Measurements from ENCODE around the gene COPA. TPM values are rescaled to one million over a fixed set of nuclear protein-coding genes. Genes with fewer than 3 reads are reported as not detected.
"Not testable (repeated sequence)": the region's sequence is repeated elsewhere in the genome, so short reads cannot be mapped to it uniquely, and the experiment has no call there.

COPA gene
- total RNA-seq, result 100 to 1,000 TPM; 221 to 231 TPM

- Mint-ChIP-seq H3K27me3 (no peaks in the 10 kb centered on the region), H3K36me3 (peaks cover 39% of the 10 kb centered on the region), H3K4me1 (ENCODE audit: low read depth in 2 of 2) (peaks cover 45 to 59% of the 10 kb centered on the region in 2 donors), H3K27ac (peak within 1 kb of the TSS; percentile 94 to 100), H3K4me3 (peak within 1 kb of the TSS; percentile 98), H3K9me3 (no peaks in the 10 kb centered on the region)
- ATAC-seq (peak; percentile 99 to 100), DNase-seq (ENCODE audit: low spot score) (peak; percentile 96)
Observed at GRCh38 chr1:160342953-160343869, at the start of gene COPA, which contains the start of gene NCSTN. Gene COPA (minus strand): TSS chr1:160343250. CDS start chr1:160343170, 80 bp downstream. Gene NCSTN (plus strand): TSS chr1:160343383. CDS start chr1:160343397, 14 bp downstream.

DNA sequence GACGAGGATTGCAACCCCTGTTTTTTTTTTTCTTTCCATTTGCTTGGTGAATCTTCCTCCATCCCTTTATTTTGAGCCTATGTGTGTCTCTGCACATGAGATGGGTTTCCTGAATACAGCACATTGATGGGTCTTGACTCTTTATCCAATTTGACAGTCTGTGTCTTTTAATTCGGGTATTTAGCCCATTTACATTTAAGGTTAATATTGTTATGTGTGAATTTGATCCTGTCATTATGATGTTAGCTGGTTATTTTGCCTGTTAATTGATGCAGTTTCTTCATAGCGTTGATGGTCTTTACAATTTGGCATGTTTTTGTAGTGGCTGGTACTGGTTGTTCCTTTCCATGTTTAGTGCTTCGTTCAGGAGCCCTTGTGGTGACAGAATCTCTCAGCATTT, 45.4 kb upstream of the COPA start:
- H3K27ac Mint-ChIP-seq; H3K4me3 Mint-ChIP-seq; H3K9me3 Mint-ChIP-seq; H3K4me1 Mint-ChIP-seq (ENCODE audit: low read depth in 2 of 2); DNase-seq (ENCODE audit: low spot score); ATAC-seq: not testable (repeated sequence)
- peaks cover 16 to 32% of the 10 kb centered on the region in 2 donors for H3K27me3 Mint-ChIP-seq
- H3K36me3 Mint-ChIP-seq, result peaks cover 10% of the 10 kb centered on the region

- not testable (repeated sequence) for DNase-seq (ENCODE audit: low spot score); H3K9me3 Mint-ChIP-seq; ATAC-seq; H3K4me3 Mint-ChIP-seq; H3K4me1 Mint-ChIP-seq (ENCODE audit: low read depth in 2 of 2); H3K27ac Mint-ChIP-seq
- peaks cover 10 to 25% of the 10 kb centered on the region in 2 donors for H3K27me3 Mint-ChIP-seq
- peaks cover 10% of the 10 kb centered on the region for H3K36me3 Mint-ChIP-seq
Observed at GRCh38 chr1:160384812-160385211, 41.8 kb upstream of the COPA start.

DNA sequence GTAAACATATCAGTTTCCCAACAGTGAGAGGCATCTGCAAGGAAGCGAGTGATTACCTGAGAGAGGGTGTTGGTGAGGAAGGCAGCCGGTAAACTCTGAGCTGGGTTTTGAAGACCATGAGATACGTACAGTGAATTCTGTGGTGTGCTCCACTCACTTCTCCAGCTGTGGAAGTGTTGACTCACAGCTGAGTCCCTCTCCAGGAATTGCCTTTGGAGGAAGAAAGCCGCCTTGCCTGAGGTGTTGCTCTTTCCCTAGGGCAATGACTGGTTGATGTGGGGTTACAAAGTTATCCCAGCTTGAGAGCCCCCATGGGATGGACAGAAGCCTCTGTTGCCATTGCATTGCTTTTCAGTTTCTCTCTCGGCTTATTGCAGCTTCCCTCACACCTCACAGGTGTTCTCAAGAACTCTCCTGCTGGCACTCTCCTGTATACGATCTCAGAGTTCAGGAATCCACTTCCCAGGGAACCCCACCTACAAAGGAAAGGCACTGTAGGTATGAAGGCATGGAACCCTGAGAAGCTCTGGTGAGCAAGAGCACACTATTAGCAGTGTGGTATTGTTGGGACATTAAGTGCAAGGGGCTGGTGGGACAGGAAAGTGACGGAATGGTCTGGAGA, 34.6 kb upstream of the COPA start:
- ATAC-seq, result no peak

GRCh38 chr1:160376525-160377131, 33.6 kb upstream of the COPA start:
- Mint-ChIP-seq H3K27me3 (no peaks in the 10 kb centered on the region), H3K36me3 (no peaks in the 10 kb centered on the region), H3K4me1 (ENCODE audit: low read depth in 2 of 2) (peaks cover 14 to 16% of the 10 kb centered on the region in 2 donors), H3K4me3 (peak overlapping the region; percentile 76), H3K9me3 (no peaks in the 10 kb centered on the region), H3K27ac (peak overlapping the region; percentile 15 to 64)
- ATAC-seq, result peak; percentile 61 to 68
- DNase-seq (ENCODE audit: low spot score), result no peak

More for the DNA sequence above, 34.6 kb upstream of the COPA start:
- Mint-ChIP-seq H3K4me1 (ENCODE audit: low read depth in 2 of 2) (peaks cover 14 to 16% of the 10 kb centered on the region in 2 donors), H3K27ac (no peak overlapping the region), H3K27me3 (no peaks in the 10 kb centered on the region), H3K4me3 (no peak overlapping the region), H3K36me3 (no peaks in the 10 kb centered on the region), H3K9me3 (no peaks in the 10 kb centered on the region)
- DNase-seq (ENCODE audit: low spot score), result no peak

DNA sequence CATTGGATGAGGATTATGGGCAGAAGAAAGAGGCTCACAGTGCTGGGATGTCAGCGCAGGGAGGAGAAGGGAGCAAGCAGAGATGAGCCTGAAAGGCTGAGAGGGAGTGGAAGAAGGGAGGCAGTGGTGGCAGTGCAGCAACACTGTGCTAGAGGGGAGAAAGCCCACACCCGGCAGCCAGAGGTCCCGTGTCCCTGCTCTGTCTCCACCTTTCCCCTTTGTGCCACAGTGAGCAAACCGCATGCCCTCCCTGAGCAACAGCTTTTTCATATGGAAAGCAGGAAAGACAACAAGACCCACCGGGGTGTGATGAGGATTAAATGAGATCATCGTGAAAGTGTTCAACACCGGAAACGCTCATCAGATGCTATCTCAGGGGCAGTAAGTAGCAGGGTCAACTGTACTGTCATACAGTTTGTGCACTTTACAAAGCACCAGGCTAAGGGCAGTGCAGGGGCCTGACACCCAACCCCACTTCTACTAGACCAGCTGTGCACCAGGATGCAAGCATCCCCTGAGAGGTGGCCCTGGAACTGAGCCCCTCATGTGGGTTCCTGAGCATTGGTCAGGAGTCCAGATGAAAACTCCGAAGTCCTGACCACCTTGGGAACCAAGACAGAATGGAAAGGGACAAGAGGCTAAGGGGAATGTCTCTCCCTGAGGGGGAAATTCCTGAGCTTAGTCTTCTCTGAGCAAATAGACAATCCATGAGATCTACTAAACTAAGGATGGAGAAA, 32.9 kb upstream of the COPA start:
- Mint-ChIP-seq H3K27ac (peak overlapping the region; percentile 15 to 64), H3K36me3 (no peaks in the 10 kb centered on the region), H3K4me3 (peak overlapping the region; percentile 76), H3K27me3 (no peaks in the 10 kb centered on the region), H3K9me3 (no peaks in the 10 kb centered on the region), H3K4me1 (ENCODE audit: low read depth in 2 of 2) (peaks cover 14 to 16% of the 10 kb centered on the region in 2 donors)
- ATAC-seq, result peak; percentile 75 to 86
- peak; percentile 64 for DNase-seq (ENCODE audit: low spot score)

DNA sequence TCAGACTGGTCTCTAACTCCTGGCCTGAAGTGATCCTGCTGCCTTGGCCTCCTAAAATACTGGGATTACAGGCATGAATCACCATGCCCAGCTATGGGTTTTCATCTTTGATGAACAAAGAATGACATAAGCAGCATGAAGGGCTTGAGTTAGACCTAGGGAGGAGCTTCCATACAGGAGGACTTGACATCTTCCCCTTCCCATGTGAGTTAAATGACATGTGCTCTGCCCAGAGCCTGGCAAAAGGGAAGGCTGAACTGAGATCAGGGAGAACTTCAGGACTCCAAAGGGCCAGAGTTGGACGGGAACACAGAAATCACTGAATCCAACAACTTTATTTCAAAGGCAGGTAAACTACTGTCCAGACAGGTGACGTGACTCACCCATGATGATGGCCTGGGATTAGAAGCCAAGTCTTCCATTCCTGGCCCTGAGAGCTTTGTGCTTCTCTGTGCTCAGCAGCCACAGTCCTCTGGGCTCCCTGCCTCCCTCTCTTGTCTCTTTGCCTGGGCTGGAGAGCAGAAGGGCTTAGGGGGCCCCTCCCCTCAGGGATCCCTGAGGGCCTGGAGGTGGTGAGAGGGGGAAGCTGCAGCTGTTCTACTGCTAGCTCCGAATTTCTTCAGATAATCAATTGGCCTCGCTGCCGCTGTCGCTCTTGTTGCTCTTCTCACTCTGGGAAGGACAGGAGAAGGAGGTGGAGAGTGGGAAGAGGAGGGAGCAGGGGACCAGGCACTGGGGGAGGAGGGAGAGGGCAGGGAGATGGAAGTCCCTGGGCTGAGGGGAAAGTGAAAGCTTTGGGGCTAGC, 31.5 kb upstream of the COPA start:
- H3K4me1 Mint-ChIP-seq (ENCODE audit: low read depth in 2 of 2), result peaks cover 14 to 16% of the 10 kb centered on the region in 2 donors
- H3K9me3 Mint-ChIP-seq, result no peaks in the 10 kb centered on the region
- H3K36me3 Mint-ChIP-seq, result no peaks in the 10 kb centered on the region
- ATAC-seq (no peak), DNase-seq (ENCODE audit: low spot score) (no peak)
- H3K27me3 Mint-ChIP-seq, result no peaks in the 10 kb centered on the region
- no peak overlapping the region for H3K4me3 Mint-ChIP-seq
- peak overlapping the region in 1 of 2 donors; percentile 50 for H3K27ac Mint-ChIP-seq

DNA sequence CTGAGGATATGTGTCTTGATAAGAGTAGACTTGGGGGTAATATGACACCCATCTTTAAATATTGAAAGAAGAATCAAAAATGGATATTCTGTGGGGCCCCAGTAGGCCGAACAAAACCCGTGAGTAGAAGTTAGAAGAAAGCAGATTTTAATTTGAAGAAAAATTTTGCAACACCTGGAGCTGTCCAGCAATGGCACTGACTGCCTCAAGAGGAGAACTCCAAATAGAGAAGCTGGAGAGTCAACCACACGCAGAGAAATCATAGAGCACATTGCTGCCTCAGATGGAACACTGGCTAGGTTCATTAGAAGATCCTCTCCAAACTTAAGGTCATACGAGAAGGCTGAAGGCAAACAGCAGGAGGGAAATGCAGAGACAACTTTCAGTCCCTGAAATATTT, 30.6 kb upstream of the COPA start:
- H3K4me1 Mint-ChIP-seq (ENCODE audit: low read depth in 2 of 2), result peaks cover 14 to 16% of the 10 kb centered on the region in 2 donors
- no peak for ATAC-seq
- no peaks in the 10 kb centered on the region for H3K36me3 Mint-ChIP-seq
- no peak overlapping the region for H3K27ac Mint-ChIP-seq
- no peaks in the 10 kb centered on the region for H3K9me3 Mint-ChIP-seq
- no peak overlapping the region for H3K4me3 Mint-ChIP-seq
- no peak for DNase-seq (ENCODE audit: low spot score)
- no peaks in the 10 kb centered on the region for H3K27me3 Mint-ChIP-seq

- no peaks in the 10 kb centered on the region for H3K27me3 Mint-ChIP-seq
- DNase-seq (ENCODE audit: low spot score) (no peak), ATAC-seq (no peak)
- H3K36me3 Mint-ChIP-seq, result no peaks in the 10 kb centered on the region
- H3K4me1 Mint-ChIP-seq (ENCODE audit: low read depth in 2 of 2), result peaks cover 14 to 15% of the 10 kb centered on the region in 2 donors
- no peak overlapping the region for H3K27ac Mint-ChIP-seq
- H3K9me3 Mint-ChIP-seq, result no peaks in the 10 kb centered on the region
- no peak overlapping the region for H3K4me3 Mint-ChIP-seq
Observed at GRCh38 chr1:160371756-160372155, 28.7 kb upstream of the COPA start.

DNA sequence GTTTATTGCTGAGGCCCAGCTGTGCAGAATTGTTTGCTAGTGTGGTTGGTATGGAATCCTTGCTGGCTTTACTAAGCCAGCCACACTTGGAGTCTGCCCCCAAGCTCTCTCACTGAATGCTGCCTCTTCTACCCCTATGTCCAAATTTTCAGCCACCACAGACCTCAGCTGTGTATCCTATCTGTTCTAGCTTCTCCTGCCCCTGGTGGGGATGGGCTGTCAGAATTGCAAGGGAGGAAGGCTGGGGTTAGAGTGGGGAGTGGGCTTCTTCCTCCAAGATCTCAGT, 28.2 kb upstream of the COPA start:
- Mint-ChIP-seq H3K36me3 (no peaks in the 10 kb centered on the region), H3K27me3 (no peaks in the 10 kb centered on the region), H3K9me3 (no peaks in the 10 kb centered on the region), H3K27ac (no peak overlapping the region), H3K4me3 (no peak overlapping the region), H3K4me1 (ENCODE audit: low read depth in 2 of 2) (peaks cover 10% of the 10 kb centered on the region in 2 donors)
- no peak for DNase-seq (ENCODE audit: low spot score)
- no peak for ATAC-seq

DNA sequence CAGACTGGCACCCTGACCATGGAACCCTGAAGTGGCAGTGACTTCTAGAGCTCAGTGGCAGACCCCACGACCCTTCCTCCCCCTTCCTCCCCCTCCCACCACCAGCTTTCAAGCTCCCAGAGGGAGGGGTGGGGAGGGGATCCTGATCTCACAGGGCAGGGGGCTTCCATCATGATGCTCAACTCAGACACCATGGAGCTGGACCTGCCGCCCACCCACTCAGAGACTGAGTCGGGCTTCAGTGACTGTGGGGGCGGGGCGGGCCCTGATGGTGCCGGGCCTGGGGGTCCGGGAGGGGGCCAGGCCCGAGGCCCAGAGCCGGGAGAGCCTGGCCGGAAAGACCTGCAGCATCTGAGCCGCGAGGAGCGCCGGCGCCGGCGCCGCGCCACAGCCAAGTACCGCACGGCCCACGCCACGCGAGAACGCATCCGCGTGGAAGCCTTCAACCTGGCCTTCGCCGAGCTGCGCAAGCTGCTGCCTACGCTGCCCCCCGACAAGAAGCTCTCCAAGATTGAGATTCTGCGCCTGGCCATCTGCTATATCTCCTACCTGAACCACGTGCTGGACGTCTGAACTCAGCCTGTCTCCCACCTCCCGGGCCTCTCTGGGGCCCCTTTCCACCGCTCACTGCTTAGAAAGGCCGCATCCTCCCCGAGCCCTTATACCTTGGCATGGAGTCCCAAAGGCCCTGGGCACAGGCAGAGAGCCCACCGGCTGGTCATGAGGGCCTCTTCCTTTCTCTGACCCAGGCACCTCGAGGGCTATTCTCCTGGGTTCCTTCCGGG, 27.7 kb upstream of the COPA start:
- Mint-ChIP-seq H3K4me3 (no peak overlapping the region), H3K27me3 (no peaks in the 10 kb centered on the region), H3K4me1 (ENCODE audit: low read depth in 2 of 2) (peaks cover 5% of the 10 kb centered on the region in 2 donors), H3K27ac (no peak overlapping the region), H3K9me3 (no peaks in the 10 kb centered on the region), H3K36me3 (no peaks in the 10 kb centered on the region)
- no peak for DNase-seq (ENCODE audit: low spot score)
- no peak for ATAC-seq

DNA sequence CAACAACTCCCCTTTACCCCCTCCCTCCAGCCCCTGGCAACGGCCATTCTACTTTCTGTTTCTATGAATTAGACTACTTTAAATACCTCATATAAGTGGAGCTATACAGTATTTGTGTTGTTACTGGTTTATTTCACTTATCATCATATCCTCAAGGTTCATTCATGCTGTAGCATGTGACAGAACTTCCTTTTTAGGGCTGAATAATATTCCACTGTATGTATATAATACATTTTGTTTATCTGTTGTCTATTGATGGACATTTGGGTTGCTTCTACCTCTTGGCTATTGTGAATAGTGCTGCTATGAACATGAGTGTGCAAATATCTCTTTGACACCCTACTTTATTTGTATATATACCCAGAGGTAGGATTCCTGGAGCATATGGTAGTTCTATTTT, 26.0 kb upstream of the COPA start:
- no peak for ATAC-seq
- no peak overlapping the region for H3K27ac Mint-ChIP-seq
- H3K4me1 Mint-ChIP-seq (ENCODE audit: low read depth in 2 of 2), result no peaks in the 10 kb centered on the region
- no peak overlapping the region for H3K4me3 Mint-ChIP-seq
- H3K27me3 Mint-ChIP-seq, result no peaks in the 10 kb centered on the region
- no peaks in the 10 kb centered on the region for H3K9me3 Mint-ChIP-seq
- no peak for DNase-seq (ENCODE audit: low spot score)
- H3K36me3 Mint-ChIP-seq, result no peaks in the 10 kb centered on the region

Data from natural killer cell treated with Interleukin-12 subunit alpha and Interleukin-12 subunit beta and Interleukin-15 and Interleukin-18, amount 100 ng/mL, for 72 hours (primary cell).